Vagina (tissue), 2 donors: ENCODE data around the gene COBLL1. TPM values are rescaled to one million over a fixed set of nuclear protein-coding genes. Genes with fewer than 3 reads are reported as not detected.

Source experiments
- DNase-seq, 2 donors: peaks; one replicate each; pipeline ENCODE4 v3.0.0-alpha.2; 2017; ENCODE audit errors: extremely low spot score in 2 of 2
- H3K27ac ChIP-seq: fragments of 200-600 bp; sonication (generic); one replicate; pipeline ENCODE4 v1.5.1; 2019
- H3K27me3 ChIP-seq: fragments of 200-600 bp; sonication (generic); one replicate; pipeline ENCODE4 v1.5.1; 2019
- H3K36me3 ChIP-seq, 2 donors: fragments of 200-600 bp; sonication (generic); one replicate each; pipeline ENCODE4 v1.5.1; 2017 to 2019
- H3K4me1 ChIP-seq: fragments of 200-600 bp; sonication (generic); one replicate; pipeline ENCODE4 v1.5.1; 2019
- H3K4me3 ChIP-seq, 2 donors: fragments of 200-600 bp; sonication (generic); 1 replicate in 1 of 2; 2 replicates in 1 of 2; pipeline ENCODE4 v1.5.1; 2016 to 2019
- H3K9me3 ChIP-seq: fragments of 200-600 bp; sonication (generic); one replicate; pipeline ENCODE4 v1.5.1; 2019
- CTCF ChIP-seq, 3 experiments: fragments of 450-650 bp in 2 of 3; fragments of 200-600 bp in 1 of 3; sonication (generic) in 1 of 3; IDR thresholded peaks; one replicate each; pipeline ENCODE4 v1.5.1; 2017 to 2019; ENCODE audit warnings: antibody characterized with exemption in 3 of 3, mild to moderate bottlenecking in 2 of 3, moderate library complexity in 2 of 3
- POLR2A ChIP-seq, 2 donors: fragments of 450-650 bp; IDR thresholded peaks; one replicate each; pipeline ENCODE4 v1.6.1; 2017; ENCODE audit warnings: antibody characterized with exemption in 2 of 2, mild to moderate bottlenecking in 2 of 2, moderate library complexity in 2 of 2
- POLR2AphosphoS5 ChIP-seq, 2 donors: sonication (generic); formaldehyde crosslinking; IDR thresholded peaks; one replicate each; pipeline ENCODE4 v1.9.0; 2017; ENCODE audit warnings: antibody characterized with exemption in 2 of 2, mild to moderate bottlenecking in 2 of 2, low read depth in 1 of 2; ENCODE audit not compliant: insufficient read depth in 1 of 2
- intact Hi-C: fragments of 100-400 bp; cut with DNase I; formaldehyde crosslinking; loops from one replicate; pipeline ENCODE4 v1.15.1; 2023
- total RNA-seq: library from RNA; depleted of rRNA; stranded (reverse); fragments of >200 nt; gene quantifications from one replicate; pipeline ENCODE4 v1.2.3, GENCODE V29; 2016

Gene COBLL1
- total RNA-seq, 1 donor from 2014 or later: 79.6 TPM

- no peaks in the 10 kb centered on the region for H3K36me3 ChIP-seq
Observed at GRCh38 chr2:164818149-164819136, 23.2 kb downstream of the COBLL1 start.

DNA sequence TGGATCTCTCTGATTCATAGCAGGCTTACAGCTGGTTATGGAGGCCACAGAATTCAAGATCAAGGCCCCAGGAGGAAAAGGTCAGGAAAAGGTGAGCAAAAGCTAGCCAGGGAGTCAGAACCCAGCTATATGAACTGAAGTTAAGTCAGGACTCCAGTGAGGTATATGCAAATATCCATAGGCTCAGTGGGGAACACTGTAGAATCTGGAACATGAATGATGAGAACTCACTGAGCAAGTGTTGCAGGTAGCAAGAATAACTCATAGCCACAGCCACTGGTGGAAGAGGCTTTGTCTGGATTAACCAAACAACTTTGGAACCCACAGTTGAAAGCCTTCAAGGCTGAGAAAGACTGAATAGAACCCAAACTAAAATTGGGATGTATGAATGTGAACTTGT, 24.7 kb downstream of the COBLL1 start:
- H3K27ac ChIP-seq: no peak overlapping the region
- intact Hi-C loops: no loop called here

More at GRCh38 chr2:164818149-164819136, 23.2 kb downstream of the COBLL1 start:
- no peaks in the 10 kb centered on the region for H3K27me3 ChIP-seq
- peaks cover 13% of the 10 kb centered on the region for H3K4me1 ChIP-seq
- intact Hi-C loops: no loop called here
- no peak for TF ChIP-seq CTCF (IDR thresholded peaks at IDR 0.05)
- no peak overlapping the region for H3K4me3 ChIP-seq
- no peak for DNase-seq
- H3K27ac ChIP-seq: no peak overlapping the region
- H3K9me3 ChIP-seq: no peaks in the 10 kb centered on the region

GRCh38 chr2:164816046-164816445, 25.6 kb downstream of the COBLL1 start:
- no peak overlapping the region for H3K4me3 ChIP-seq
- no peak for TF ChIP-seq POLR2AphosphoS5 (IDR thresholded peaks at IDR 0.05; ENCODE audit: insufficient read depth in 1 of 2, low read depth in 1 of 2)
- no peak for DNase-seq
- no peaks in the 10 kb centered on the region for H3K27me3 ChIP-seq
- no peaks in the 10 kb centered on the region for H3K36me3 ChIP-seq
- H3K4me1 ChIP-seq: peaks cover 9% of the 10 kb centered on the region
- intact Hi-C loops: no loop called here
- no peak overlapping the region for H3K27ac ChIP-seq
- no peaks in the 10 kb centered on the region for H3K9me3 ChIP-seq

More for the DNA sequence above, 24.7 kb downstream of the COBLL1 start:
- Histone ChIP-seq H3K4me1 (peaks cover 18% of the 10 kb centered on the region), H3K36me3 (no peaks in the 10 kb centered on the region), H3K9me3 (no peaks in the 10 kb centered on the region), H3K4me3 (no peak overlapping the region), H3K27me3 (no peaks in the 10 kb centered on the region)
- no peak for DNase-seq
- TF ChIP-seq CTCF (IDR thresholded peaks at IDR 0.05) (no peak), POLR2A (IDR thresholded peaks at IDR 0.05) (no peak), POLR2AphosphoS5 (IDR thresholded peaks at IDR 0.05; ENCODE audit: insufficient read depth in 1 of 2, low read depth in 1 of 2) (no peak)

DNA sequence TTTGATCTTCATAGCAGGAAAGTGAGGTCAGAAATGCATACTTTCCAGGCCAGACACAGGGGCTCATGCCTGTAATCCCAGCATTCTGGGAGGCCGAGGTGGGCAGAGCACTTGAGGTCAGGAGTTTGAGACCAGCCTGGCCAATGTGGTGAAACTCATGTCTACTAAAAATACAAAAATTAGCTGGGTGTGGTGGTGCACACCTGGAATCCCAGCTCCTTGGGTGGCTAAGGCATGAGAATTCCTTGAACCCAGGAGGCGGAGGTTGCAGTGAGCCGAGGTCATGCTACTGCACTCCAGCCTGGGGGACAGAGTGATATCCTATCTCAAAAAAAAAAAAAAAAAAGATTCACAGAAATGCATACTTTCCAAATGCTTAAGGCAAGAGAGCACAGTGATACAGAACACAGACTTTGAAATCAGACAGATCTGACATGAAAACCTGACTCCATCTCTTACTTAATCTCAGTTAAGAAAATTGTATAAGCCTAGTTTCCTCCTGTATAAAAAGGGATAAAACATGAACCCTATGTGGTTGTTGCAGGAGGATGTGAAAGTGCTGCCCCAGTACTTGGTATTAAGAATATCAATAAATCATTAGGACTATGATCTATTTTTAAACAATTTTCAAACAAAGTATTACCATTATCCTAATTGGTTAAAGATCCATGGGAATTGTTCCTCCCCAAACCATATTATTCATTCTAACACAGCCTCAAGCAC, 26.4 kb downstream of the COBLL1 start:
- H3K36me3 ChIP-seq: no peaks in the 10 kb centered on the region
- H3K27me3 ChIP-seq: no peaks in the 10 kb centered on the region
- no peak overlapping the region for H3K4me3 ChIP-seq
- H3K27ac ChIP-seq: no peak overlapping the region
- peaks cover 9% of the 10 kb centered on the region for H3K4me1 ChIP-seq
- intact Hi-C loops: no loop called here
- TF ChIP-seq CTCF (IDR thresholded peaks at IDR 0.05) (no peak), POLR2A (IDR thresholded peaks at IDR 0.05) (no peak), POLR2AphosphoS5 (IDR thresholded peaks at IDR 0.05; ENCODE audit: insufficient read depth in 1 of 2, low read depth in 1 of 2) (no peak)
- DNase-seq: no peak
- no peaks in the 10 kb centered on the region for H3K9me3 ChIP-seq

GRCh38 chr2:164813535-164813934, 28.1 kb downstream of the COBLL1 start:
- Histone ChIP-seq H3K27me3 (no peaks in the 10 kb centered on the region), H3K4me1 (peaks cover 21% of the 10 kb centered on the region), H3K36me3 (no peaks in the 10 kb centered on the region), H3K9me3 (no peaks in the 10 kb centered on the region), H3K27ac (no peak overlapping the region), H3K4me3 (no peak overlapping the region)
- intact Hi-C loops: no loop called here
- no peak for DNase-seq
- TF ChIP-seq CTCF (IDR thresholded peaks at IDR 0.05): no peak
- no peak for TF ChIP-seq POLR2AphosphoS5 (IDR thresholded peaks at IDR 0.05; ENCODE audit: insufficient read depth in 1 of 2, low read depth in 1 of 2)
- TF ChIP-seq POLR2A (IDR thresholded peaks at IDR 0.05): no peak
